IMR-90 (cell line): ENCODE measurements around the gene ABCC8. TPM values are rescaled to one million over a fixed set of nuclear protein-coding genes. Genes with fewer than 3 reads are reported as not detected.

ENCODE experiments used
- ATAC-seq: fragments of 200-7000 bp; cut with Tn5 transposase; 2 replicates; pipeline ENCODE4 v1.9.1; 2020; ENCODE audit warnings: low read depth, mild to moderate bottlenecking, moderate library complexity
- BruUV-seq: library from RNA; stranded (reverse); fragments of 400-500 nt; replicated peaks from 2 replicates; lab custom pipeline; 2021; lab: Mats Ljungman, UMichigan
- CTCF ChIA-PET: fragments of 300-600 bp; formaldehyde crosslinking; extraction: SDS; loops from one replicate; lab custom pipeline; 2021; ENCODE audit warnings: antibody characterized with exemption; lab: Yijun Ruan, JAX
- POLR2A ChIA-PET: fragments of 300-600 bp; sonication (Branson Sonifier 250); formaldehyde crosslinking; loops from one replicate; lab custom pipeline; 2022; ENCODE audit warnings: antibody characterized with exemption; ENCODE audit not compliant: unreplicated experiment; lab: Charles Lee
- DNase-seq: peaks from one replicate; pipeline ENCODE4 v3.0.0; 2013
- H2AFZ ChIP-seq: replicated peaks from 2 replicates; pipeline ENCODE3; 2013; ENCODE audit warnings: low read length, mild to moderate bottlenecking; ENCODE audit not compliant: poor library complexity
- H2AK5ac ChIP-seq: 2 replicates; pipeline ENCODE4 v1.6.1; 2013; ENCODE audit warnings: low read depth, low read length, inconsistent platforms
- H2AK9ac ChIP-seq: replicated peaks from 2 replicates; pipeline ENCODE3; 2013; ENCODE audit warnings: mild to moderate bottlenecking, low read depth, low read length, moderate library complexity; ENCODE audit not compliant: poor library complexity
- H2BK120ac ChIP-seq: 2 replicates; pipeline ENCODE4 v1.6.1; 2013; ENCODE audit warnings: low read depth, low read length, inconsistent platforms
- H2BK15ac ChIP-seq: 3 replicates; pipeline ENCODE4 v1.6.1; 2013; ENCODE audit warnings: low read depth, low read length, inconsistent platforms
- H2BK20ac ChIP-seq: 2 replicates; pipeline ENCODE4 v1.6.1; 2013; ENCODE audit warnings: low read depth, mild to moderate bottlenecking, inconsistent platforms, low read length, moderate library complexity
- H2BK5ac ChIP-seq: 2 replicates; pipeline ENCODE4 v1.6.1; 2013; ENCODE audit warnings: mild to moderate bottlenecking, low read depth, low read length, inconsistent platforms; ENCODE audit not compliant: poor library complexity, severe bottlenecking
- H3K14ac ChIP-seq: replicated peaks from 2 replicates; pipeline ENCODE4 v1.6.1; 2013; ENCODE audit warnings: low read depth, low read length, inconsistent platforms
- H3K18ac ChIP-seq: 2 replicates; pipeline ENCODE4 v1.6.1; 2013; ENCODE audit warnings: low read depth, low read length, control low read depth
- H3K23ac ChIP-seq: 2 replicates; pipeline ENCODE4 v1.6.1; 2013; ENCODE audit warnings: low read depth, low read length, inconsistent platforms
- H3K27ac ChIP-seq: 2 replicates; pipeline ENCODE4 v1.5.1; 2013; ENCODE audit warnings: mild to moderate bottlenecking, control low read depth, low read length; ENCODE audit not compliant: insufficient read depth
- H3K27me3 ChIP-seq: 2 replicates; pipeline ENCODE4 v1.6.1; 2013; ENCODE audit warnings: low read length; ENCODE audit not compliant: control insufficient read depth, insufficient read depth
- H3K36me3 ChIP-seq: 2 replicates; pipeline ENCODE4 v1.6.1; 2013; ENCODE audit warnings: low read length, mixed read lengths; ENCODE audit not compliant: control insufficient read depth, insufficient read depth
- H3K4ac ChIP-seq: 2 replicates; pipeline ENCODE4 v1.6.1; 2013; ENCODE audit warnings: low read depth, low read length, inconsistent platforms
- H3K4me1 ChIP-seq: 2 replicates; pipeline ENCODE4 v1.6.1; 2013; ENCODE audit warnings: low read length, mixed read lengths; ENCODE audit not compliant: control insufficient read depth, insufficient read depth
- H3K4me2 ChIP-seq: 2 replicates; pipeline ENCODE4 v1.6.1; 2013; ENCODE audit warnings: low read depth, mild to moderate bottlenecking, control low read depth, low read length, moderate library complexity
- H3K4me3 ChIP-seq: 2 replicates; pipeline ENCODE4 v1.5.1; 2013; ENCODE audit warnings: low read depth, mild to moderate bottlenecking, control low read depth, low read length, moderate library complexity; ENCODE audit not compliant: insufficient read depth
- H3K56ac ChIP-seq: 2 replicates; pipeline ENCODE4 v1.6.1; 2013; ENCODE audit warnings: low read length, inconsistent platforms; ENCODE audit not compliant: insufficient read depth; ENCODE audit errors: extremely low read depth
- H3K79me1 ChIP-seq, 2 experiments: 2 replicates each; pipeline ENCODE4 v1.6.1; 2013; ENCODE audit warnings: low read length in 2 of 2, inconsistent platforms in 1 of 2, low read depth in 1 of 2
- H3K9ac ChIP-seq: 2 replicates; pipeline ENCODE4 v1.6.1; 2013; ENCODE audit warnings: low read depth, low read length, control low read depth
- H3K9me1 ChIP-seq: 2 replicates; pipeline ENCODE4 v1.6.1; 2013; ENCODE audit warnings: low read length, inconsistent platforms; ENCODE audit not compliant: insufficient read depth
- H3K9me3 ChIP-seq: 2 replicates; pipeline ENCODE4 v1.6.1; 2013; ENCODE audit warnings: low read length; ENCODE audit not compliant: control insufficient read depth, insufficient read depth
- H4K20me1 ChIP-seq: 2 replicates; pipeline ENCODE4 v1.6.1; 2013; ENCODE audit warnings: low read length, inconsistent platforms; ENCODE audit not compliant: insufficient read depth
- H4K5ac ChIP-seq: 2 replicates; pipeline ENCODE4 v1.6.1; 2013; ENCODE audit warnings: mild to moderate bottlenecking, low read depth, low read length, control low read depth
- H4K8ac ChIP-seq, 2 experiments: 2 replicates each; pipeline ENCODE4 v1.6.1; 2013; ENCODE audit warnings: low read depth in 2 of 2, low read length in 2 of 2, control low read depth in 1 of 2, inconsistent platforms in 1 of 2
- H4K91ac ChIP-seq: 2 replicates; pipeline ENCODE4 v1.6.1; 2013; ENCODE audit warnings: low read depth, low read length, inconsistent platforms; ENCODE audit not compliant: insufficient read depth
- BHLHE40 ChIP-seq: fragments of 150-350 bp; IDR thresholded peaks from 2 replicates; pipeline ENCODE4 v1.6.1; 2016; ENCODE audit warnings: mild to moderate bottlenecking, low read depth, low read length
- CEBPB ChIP-seq: IDR thresholded peaks from 2 replicates; pipeline ENCODE4 v1.6.1; 2012; ENCODE audit warnings: low read depth, low read length, improper control_type of control experiment
- CHD1 ChIP-seq: IDR thresholded peaks from 2 replicates; pipeline ENCODE4 v1.6.1; 2012; ENCODE audit warnings: low read depth, low read length, improper control_type of control experiment
- CTCF ChIP-seq: conservative IDR thresholded peaks from 2 replicates; pipeline ENCODE4 v1.5.1; 2012; ENCODE audit warnings: mild to moderate bottlenecking, low read depth, low read length, improper control_type of control experiment
- ELK1 ChIP-seq: fragments of 150-350 bp; IDR thresholded peaks from 2 replicates; pipeline ENCODE4 v1.6.1; 2016; ENCODE audit warnings: low read depth, mild to moderate bottlenecking, low read length, moderate library complexity, borderline replicate concordance
- MAFK ChIP-seq: IDR thresholded peaks from 2 replicates; pipeline ENCODE4 v1.6.1; 2012; ENCODE audit warnings: low read depth, low read length, improper control_type of control experiment
- MXI1 ChIP-seq: IDR thresholded peaks from 2 replicates; pipeline ENCODE4 v1.6.1; 2012; ENCODE audit warnings: low read depth, mild to moderate bottlenecking, low read length, moderate library complexity, borderline replicate concordance
- NFE2L2 ChIP-seq: fragments of 150-350 bp; IDR thresholded peaks from 2 replicates; pipeline ENCODE4 v1.6.1; 2016; ENCODE audit warnings: low read depth, mild to moderate bottlenecking, low read length
- POLR2A ChIP-seq: IDR thresholded peaks from 2 replicates; pipeline ENCODE4 v1.6.1; 2012; ENCODE audit warnings: mild to moderate bottlenecking, low read depth, low read length
- RAD21 ChIP-seq: IDR thresholded peaks from 2 replicates; pipeline ENCODE4 v1.6.1; 2012; ENCODE audit warnings: low read length, improper control_type of control experiment
- RCOR1 ChIP-seq: IDR thresholded peaks from 2 replicates; pipeline ENCODE4 v1.6.1; 2012; ENCODE audit warnings: mild to moderate bottlenecking, low read length, improper control_type of control experiment; ENCODE audit not compliant: insufficient replicate concordance
- RFX5 ChIP-seq: IDR thresholded peaks from 2 replicates; pipeline ENCODE4 v1.8.0; 2012; ENCODE audit warnings: low read depth, mild to moderate bottlenecking, low read length, moderate library complexity
- SMC3 ChIP-seq: fragments of 150-350 bp; IDR thresholded peaks from 2 replicates; pipeline ENCODE4 v1.6.1; 2016; ENCODE audit warnings: low read depth, mild to moderate bottlenecking, antibody characterized with exemption, low read length, moderate library complexity
- USF2 ChIP-seq: fragments of 150-350 bp; IDR thresholded peaks from 2 replicates; pipeline ENCODE4 v1.6.1; 2017; ENCODE audit warnings: mild to moderate bottlenecking, antibody characterized with exemption, low read length, low read depth
- WGBS, 2 experiments: methylation state at CpG; one replicate each; pipeline versions ENCODE4 v1.1.5 to v1.1.7; 2013; ENCODE audit warnings: missing lambda C conversion rate in 2 of 2; ENCODE audit not compliant: insufficient read length in 1 of 2; ENCODE audit errors: extremely low coverage in 2 of 2; 5-methylcytosine and 5-hydroxymethylcytosine counted together
- dilution Hi-C: fragments of 300-500 bp; cut with HindIII; formaldehyde crosslinking; loops from one replicate; pipeline ENCODE4 v1.14.3; 2018; ENCODE audit warnings: low sequenced_read_pairs; ENCODE audit not compliant: unreplicated experiment
- in situ Hi-C: fragments of 300-500 bp; cut with MboI; formaldehyde crosslinking; loops from 3 replicates; pipeline ENCODE4 v1.14.3; 2019; ENCODE audit warnings: low sequenced_read_pairs, inconsistent platforms, mixed read lengths
- intact Hi-C: fragments of 100-400 bp; cut with micrococcal nuclease; formaldehyde crosslinking; loops from 2 replicates; pipeline ENCODE4 v1.10.0; 2022
- polyA plus RNA-seq, 3 experiments: library from polyadenylated mRNA; depleted of rRNA; stranded (reverse); fragments of >200 nt; gene quantifications; 2 replicates each; pipeline ENCODE4 v1.2.3, GENCODE V29; 2012; ENCODE audit warnings: low replicate concordance in 1 of 3
- total RNA-seq: library from RNA; depleted of rRNA; stranded (reverse); fragments of >200 nt; gene quantifications from 2 replicates; pipeline ENCODE4 v1.2.3, GENCODE V29; 2012

The ABCC8 gene
- total and polyA plus RNA-seq, 2 of the 4 experiments (the other 2 are of a cell fraction), result not detected

- DNase-seq, result no peak
- Histone ChIP-seq H3K27me3 (peaks cover 25% of the 10 kb centered on the region; the same call in 1 of the 2 replicates), H2BK120ac (no peak overlapping the region), H3K4ac (no peak overlapping the region), H4K20me1 (no peaks in the 10 kb centered on the region), H3K4me1 (no peaks in the 10 kb centered on the region), H2AFZ (no peak overlapping the region), H3K23ac (no peak overlapping the region), H2AK5ac (no peak overlapping the region), H3K36me3 (no peaks in the 10 kb centered on the region), H4K91ac (no peak overlapping the region), H3K14ac (no peak overlapping the region), H4K8ac (no peak overlapping the region), H3K9me1 (no peaks in the 10 kb centered on the region), H3K9me3 (no peaks in the 10 kb centered on the region), H3K9ac (no peak overlapping the region), H3K79me1 (no peaks in the 10 kb centered on the region), H3K56ac (no peak overlapping the region), H3K4me2 (no peak overlapping the region), H4K5ac (no peak overlapping the region), H2BK5ac (no peak overlapping the region), H3K18ac (no peak overlapping the region), H3K4me3 (no peak overlapping the region), H2BK20ac (no peak overlapping the region), H2AK9ac (no peak overlapping the region), H2BK15ac (no peak overlapping the region), H3K27ac (no peak overlapping the region)
- no peak for ATAC-seq
- BruUV-seq, result no TSS peak
- TF ChIP-seq MAFK (no peak), NFE2L2 (no peak), RFX5 (no peak), MXI1 (no peak), RAD21 (no peak), ELK1 (no peak), RCOR1 (no peak), CEBPB (no peak), SMC3 (no peak), CHD1 (no peak), CTCF (no peak), BHLHE40 (no peak), USF2 (no peak), POLR2A (no peak)
- dilution Hi-C loops, result no loop called here
- ChIA-PET POLR2A (no interaction called here), CTCF (no interaction called here)
- WGBS, 2 experiments, result no CpG with 5 or more reads among the region's 6 CpGs
- intact Hi-C loops, result no loop called here
- in situ Hi-C loops, result no loop called here
Observed at GRCh38 chr11:17393472-17393871, 83.2 kb downstream of the ABCC8 start.
